Endothelial cell of umbilical vein (primary cell): Measurements from ENCODE around the gene OCIAD1.

Source experiments
- POLR2A ChIP-seq: IDR thresholded peaks from 2 replicates; pipeline ENCODE4 v1.6.1; 2012; ENCODE audit warnings: low read depth, mild to moderate bottlenecking, control low read depth, low read length
- TF ChIP-seq, protein P1 (sequence below), 2 donors: IDR thresholded peaks; 1 replicate in 1 of 2; 2 replicates in 1 of 2; pipeline ENCODE4 v1.5.1; 2011; ENCODE audit warnings: low read length in 2 of 2, mild to moderate bottlenecking in 2 of 2, moderate library complexity in 2 of 2, control low read depth in 1 of 2, inconsistent platforms in 1 of 2, low read depth in 1 of 2; ENCODE audit not compliant: insufficient read depth in 1 of 2; ENCODE audit errors: extremely low read depth in 1 of 2

- TF ChIP-seq, protein P1, sequence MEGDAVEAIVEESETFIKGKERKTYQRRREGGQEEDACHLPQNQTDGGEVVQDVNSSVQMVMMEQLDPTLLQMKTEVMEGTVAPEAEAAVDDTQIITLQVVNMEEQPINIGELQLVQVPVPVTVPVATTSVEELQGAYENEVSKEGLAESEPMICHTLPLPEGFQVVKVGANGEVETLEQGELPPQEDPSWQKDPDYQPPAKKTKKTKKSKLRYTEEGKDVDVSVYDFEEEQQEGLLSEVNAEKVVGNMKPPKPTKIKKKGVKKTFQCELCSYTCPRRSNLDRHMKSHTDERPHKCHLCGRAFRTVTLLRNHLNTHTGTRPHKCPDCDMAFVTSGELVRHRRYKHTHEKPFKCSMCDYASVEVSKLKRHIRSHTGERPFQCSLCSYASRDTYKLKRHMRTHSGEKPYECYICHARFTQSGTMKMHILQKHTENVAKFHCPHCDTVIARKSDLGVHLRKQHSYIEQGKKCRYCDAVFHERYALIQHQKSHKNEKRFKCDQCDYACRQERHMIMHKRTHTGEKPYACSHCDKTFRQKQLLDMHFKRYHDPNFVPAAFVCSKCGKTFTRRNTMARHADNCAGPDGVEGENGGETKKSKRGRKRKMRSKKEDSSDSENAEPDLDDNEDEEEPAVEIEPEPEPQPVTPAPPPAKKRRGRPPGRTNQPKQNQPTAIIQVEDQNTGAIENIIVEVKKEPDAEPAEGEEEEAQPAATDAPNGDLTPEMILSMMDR (IDR thresholded peaks at IDR 0.05; ENCODE audit: extremely low read depth in 1 of 2, insufficient read depth in 1 of 2, low read depth in 1 of 2, low read length in 2 of 2), result no peak
- no peak for TF ChIP-seq POLR2A
Observed at GRCh38 chr4:48795108-48795507, 35.8 kb upstream of the OCIAD1 start.
